GM21529 (cell line): Measurements from ENCODE around the gene DSCAM.
"Not testable (repeated sequence)": the region's sequence is repeated elsewhere in the genome, so short reads cannot be mapped to it uniquely, and the experiment has no call there.

ENCODE experiments used
- ATAC-seq: cut with Tn5 transposase; IDR thresholded peaks from one replicate; pipeline ENCODE4 v1.9.1; 2021; ENCODE audit not compliant: unreplicated experiment

DSCAM gene, protein sequence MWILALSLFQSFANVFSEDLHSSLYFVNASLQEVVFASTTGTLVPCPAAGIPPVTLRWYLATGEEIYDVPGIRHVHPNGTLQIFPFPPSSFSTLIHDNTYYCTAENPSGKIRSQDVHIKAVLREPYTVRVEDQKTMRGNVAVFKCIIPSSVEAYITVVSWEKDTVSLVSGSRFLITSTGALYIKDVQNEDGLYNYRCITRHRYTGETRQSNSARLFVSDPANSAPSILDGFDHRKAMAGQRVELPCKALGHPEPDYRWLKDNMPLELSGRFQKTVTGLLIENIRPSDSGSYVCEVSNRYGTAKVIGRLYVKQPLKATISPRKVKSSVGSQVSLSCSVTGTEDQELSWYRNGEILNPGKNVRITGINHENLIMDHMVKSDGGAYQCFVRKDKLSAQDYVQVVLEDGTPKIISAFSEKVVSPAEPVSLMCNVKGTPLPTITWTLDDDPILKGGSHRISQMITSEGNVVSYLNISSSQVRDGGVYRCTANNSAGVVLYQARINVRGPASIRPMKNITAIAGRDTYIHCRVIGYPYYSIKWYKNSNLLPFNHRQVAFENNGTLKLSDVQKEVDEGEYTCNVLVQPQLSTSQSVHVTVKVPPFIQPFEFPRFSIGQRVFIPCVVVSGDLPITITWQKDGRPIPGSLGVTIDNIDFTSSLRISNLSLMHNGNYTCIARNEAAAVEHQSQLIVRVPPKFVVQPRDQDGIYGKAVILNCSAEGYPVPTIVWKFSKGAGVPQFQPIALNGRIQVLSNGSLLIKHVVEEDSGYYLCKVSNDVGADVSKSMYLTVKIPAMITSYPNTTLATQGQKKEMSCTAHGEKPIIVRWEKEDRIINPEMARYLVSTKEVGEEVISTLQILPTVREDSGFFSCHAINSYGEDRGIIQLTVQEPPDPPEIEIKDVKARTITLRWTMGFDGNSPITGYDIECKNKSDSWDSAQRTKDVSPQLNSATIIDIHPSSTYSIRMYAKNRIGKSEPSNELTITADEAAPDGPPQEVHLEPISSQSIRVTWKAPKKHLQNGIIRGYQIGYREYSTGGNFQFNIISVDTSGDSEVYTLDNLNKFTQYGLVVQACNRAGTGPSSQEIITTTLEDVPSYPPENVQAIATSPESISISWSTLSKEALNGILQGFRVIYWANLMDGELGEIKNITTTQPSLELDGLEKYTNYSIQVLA (N-terminal part only)

DNA sequence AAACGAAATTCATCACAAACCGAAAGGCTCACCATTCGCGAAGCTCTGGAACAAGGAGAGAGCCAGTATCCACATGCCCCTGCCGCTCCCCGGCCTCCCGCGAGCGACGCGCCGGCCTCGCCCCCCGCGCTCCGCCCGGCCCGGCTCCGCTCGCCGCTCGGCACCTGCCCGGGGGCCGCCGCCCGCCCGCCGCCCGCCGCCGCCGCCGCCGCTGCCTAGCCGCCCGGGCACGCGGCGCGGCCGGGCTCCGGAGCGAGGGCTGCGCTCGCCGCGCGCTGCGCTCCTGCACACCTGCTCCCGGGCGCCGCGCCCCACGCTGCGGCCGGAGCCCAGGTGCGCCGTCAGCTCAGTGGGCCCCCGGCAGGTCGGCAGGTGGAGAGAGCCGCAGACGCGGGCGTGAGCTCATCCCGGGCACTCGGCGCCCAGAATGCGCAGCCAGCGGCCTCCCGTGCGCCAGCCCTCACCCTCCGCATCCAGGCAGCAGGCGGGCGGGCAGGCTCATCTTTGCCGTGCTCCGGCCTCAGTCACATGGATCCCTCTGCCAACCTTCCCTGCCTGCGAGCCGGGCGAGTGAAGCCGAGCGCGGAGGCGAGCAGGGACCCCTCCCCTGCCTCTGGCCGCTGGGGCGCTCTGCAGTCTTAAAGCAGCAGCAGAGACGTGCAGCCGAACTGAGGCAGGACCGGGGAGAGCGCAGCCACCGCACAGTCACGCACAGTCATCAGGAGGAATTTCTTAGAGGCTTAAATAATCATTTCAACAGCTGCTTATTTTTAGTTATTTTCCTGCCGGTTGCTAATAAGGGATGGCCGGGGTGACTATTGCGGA, at the start of gene DSCAM:
Gene DSCAM, minus strand, starts transcription at position 572 of the 825 bp plus-strand sequence. Its CDS starts 497 bp downstream, at position 75.
- ATAC-seq, result no peak

DNA sequence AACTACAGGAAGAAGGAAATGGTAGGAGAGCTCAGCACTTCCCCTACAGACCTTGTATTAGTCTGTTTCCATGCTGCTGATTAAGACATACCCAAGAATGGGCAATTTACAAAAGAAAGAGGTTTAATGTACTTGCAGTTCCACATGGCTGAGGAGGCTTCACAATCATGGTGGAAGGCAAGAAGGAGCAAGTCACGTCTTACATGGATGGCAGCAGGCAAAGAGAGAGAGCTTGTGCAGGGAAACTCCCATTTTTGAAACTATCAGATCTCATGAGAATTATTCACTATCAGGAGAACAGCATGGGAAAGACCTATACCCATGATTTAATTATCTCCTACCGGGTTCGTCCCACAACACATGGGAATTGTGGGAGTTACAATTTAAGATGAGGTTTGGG, 48.7 kb upstream of the DSCAM start:
- not testable (repeated sequence) for ATAC-seq

DNA sequence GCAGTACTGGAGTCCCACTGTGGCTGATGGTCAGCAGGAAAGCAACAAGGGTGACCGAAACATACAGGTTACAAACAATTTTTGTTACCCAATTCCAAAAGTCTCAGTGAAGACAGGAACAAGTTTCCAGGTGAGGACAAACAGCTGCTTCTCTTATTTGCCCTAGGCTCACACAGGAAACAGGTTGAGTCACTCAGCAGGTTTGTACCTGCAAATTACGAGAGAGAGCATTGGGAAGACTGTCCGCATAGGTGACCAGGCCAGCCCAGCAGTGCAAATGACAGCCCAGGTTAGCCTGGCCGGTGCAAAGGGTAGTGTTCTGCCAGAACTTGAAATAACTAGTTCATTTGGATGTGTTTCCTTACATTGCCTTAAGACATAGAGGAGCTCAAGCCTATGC, 40.0 kb upstream of the DSCAM start:
- ATAC-seq, result no peak

DNA sequence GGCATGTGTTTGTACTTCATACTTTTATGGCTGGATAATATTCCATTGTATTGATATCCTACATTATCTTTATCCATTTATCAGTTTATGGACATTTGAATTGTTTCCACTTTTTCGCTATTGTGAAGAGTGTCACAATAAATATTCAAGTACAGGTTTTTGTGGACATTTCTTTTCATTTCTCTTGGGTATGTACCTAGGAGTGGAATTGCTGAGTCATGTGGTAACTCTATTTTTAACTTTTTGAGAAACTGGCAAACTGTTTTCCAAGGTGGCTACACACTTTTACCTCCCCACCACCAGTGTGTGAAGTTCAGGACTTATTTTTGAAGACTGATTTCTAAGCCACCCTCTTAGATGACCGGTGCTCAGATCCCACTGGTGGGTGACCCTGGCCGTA, 39.0 kb upstream of the DSCAM start:
- ATAC-seq, result no peak

DNA sequence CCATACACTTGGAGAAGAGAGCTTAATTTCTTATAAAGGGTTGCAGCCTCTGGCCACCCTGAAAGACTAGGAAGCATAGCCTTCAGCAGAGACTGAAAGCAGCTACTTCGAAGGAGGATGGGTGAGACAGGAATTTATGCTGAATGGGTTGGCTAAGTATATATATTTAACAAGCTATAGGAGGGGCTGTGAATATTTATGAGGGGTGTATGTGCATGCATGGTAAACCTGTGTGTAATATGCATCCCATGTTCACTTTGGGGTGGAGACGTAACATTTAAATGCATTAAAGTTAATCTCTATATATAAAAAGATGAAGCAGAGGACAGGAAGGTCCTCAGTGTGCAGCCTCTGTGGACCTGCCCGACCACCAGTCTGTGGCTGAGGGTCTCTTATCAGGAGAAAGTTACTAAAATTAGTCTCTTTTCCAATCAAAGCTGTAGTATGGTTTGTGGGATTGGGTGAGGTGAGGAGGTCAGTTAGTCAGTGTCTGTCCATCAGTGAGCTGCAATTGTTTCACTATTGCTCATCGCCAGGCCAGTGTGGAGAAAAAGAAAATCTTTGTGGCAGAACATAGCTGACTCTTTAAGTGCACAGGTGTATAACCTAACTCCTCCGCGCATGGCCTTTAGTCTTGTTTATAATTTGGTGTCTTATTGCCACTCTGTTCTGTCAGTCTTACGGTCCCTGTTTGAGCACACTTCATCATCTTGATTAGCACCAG, 35.4 kb upstream of the DSCAM start:
- no peak for ATAC-seq

DNA sequence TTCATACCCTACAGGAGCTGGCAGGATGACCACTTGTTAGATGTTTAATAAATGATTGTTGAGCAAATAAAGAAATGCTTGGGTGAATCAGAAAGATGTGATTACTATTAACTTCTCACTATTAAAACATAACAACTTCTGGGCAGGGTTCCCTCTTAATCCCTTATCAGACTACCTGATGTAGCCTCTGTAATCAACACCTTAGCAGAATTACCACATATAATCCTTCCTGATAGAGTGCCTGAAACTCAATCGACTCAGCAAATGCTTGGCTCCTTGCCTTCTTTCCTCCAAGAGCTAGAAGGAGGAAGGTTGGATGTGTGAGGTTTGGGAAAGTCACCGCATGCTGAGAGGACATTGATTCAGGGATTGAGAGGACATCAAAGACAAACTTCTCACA, 34.8 kb upstream of the DSCAM start:
- no peak for ATAC-seq

DNA sequence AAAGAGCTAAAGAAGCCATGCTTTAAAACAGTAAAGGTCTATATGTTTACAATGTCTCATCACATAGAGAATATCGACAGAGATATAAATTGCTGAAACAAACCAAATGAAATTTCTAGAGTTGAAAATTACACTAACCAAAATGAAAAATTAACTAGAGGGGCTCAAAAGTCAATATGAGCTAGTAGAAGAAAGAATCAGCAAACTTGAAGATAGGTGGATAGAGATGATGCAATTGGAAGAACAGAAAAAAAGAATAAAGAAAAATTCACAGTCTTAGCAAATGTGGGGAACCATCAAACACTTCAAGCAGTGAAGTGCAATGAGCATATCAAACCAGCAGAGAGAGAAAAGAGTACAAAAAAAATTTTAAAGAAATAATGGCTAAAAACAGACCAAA, 24.1 kb upstream of the DSCAM start:
- ATAC-seq, result no peak

DNA sequence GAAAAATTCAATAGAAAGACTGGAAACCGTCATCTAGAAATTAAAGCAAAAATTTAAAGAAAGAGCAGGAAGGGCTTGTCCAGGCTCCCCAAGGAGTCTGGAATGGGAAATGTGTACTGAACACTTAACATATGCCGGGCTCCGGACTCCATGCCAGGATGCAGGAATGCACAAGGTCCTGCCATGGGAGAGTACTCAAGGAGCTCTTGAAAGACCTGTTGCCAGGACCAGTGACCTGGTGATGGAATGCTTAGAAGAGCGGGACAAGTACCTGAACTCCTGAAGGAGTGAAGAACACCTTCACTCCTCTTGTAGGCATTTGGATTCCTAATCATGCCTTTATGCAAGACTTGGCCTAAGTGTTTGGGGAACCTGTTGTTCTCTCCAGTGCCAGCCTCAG, 16.9 kb upstream of the DSCAM start:
- no peak for ATAC-seq

DNA sequence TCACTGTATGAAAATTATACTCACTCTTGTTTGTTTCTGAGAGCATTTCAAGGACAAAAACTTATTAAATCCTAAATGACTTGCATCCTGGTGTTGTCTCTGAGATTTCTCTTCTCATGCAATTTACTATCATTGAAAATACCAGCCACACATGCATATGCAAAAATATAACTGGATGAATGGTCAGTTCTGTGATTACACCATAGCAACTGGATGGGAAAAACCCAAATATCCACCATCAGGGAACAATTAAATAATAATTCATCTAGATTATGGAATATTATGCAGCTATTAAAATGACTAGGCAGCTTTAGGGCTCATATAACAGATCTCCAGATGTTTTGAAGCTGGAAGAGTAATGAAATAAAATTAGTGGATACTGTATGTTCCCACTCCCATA, 11.6 kb upstream of the DSCAM start:
- no peak for ATAC-seq

DNA sequence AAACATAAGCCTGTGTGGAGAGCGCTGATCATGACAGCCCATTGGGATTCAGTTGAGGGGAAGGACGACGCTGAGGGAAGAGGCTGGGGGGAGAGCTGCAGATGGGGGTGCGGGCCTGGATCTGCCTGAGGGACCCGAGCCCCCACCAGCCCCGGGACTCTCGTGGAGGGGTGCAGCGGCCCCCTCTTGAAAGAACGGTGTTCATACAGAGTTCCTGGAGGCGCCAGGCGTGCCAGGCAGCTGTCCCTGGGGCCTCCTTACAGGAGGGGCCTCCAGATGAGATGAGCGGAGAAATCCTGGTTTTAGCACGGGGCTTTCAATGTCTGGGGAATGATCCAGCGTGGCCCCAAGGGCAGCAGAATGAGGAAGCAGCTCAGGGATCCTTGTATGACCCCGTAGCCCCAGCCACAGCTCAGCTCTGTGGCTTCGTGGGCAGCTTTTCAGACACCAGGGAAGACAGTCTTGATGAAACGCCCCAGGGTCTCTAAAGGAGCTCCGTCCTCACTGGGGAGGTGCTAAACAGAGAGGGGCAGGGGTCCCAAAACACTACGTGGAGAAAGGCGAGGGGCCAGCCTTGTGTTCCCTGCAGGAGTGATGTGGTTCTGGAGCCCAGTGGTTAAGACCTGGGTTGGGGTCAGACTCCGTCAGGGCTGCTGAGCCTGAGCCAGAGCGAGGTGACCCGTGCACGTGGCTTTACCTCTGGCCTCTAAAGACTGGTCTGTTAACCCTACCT, 7.2 kb upstream of the DSCAM start:
- ATAC-seq, result no peak

DNA sequence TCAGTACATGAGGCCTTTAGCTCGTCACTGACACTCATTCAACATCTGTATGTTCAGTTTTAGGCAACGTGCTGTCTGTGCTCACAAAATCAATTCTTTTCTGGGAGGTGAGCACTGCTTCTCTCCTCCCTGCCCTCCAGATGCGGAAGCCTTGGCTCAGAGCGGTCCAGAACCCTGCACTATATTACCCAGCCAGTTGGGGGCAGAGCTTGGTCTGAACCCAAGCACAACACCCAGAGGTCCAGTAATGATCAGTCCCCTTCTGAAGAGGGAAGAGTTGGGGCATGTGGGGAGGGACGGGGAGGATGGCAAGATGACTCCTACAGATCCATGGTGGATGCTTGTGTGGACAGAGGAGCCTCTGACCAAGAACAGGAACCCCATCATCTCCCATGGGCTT, 5.6 kb upstream of the DSCAM start:
- ATAC-seq, result no peak

DNA sequence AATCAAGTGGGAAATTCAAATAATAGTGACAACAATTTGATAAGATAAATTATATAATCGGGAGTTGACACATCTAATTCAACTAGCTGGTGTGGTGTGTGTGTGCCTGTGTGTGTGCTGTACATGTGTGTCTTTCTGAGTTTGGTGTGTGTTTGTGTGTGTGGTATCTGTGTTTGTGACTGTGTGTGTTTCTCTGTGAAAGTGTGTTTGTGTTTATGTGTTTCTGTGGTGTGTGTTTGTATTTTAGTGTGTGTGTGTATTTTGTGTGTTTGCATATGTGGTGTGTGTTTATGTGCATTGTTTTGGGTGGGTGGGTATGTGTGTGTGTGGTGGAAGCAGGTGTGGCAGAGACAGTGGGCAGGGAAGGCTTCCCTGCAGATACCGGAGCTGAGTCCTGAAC, 4.8 kb upstream of the DSCAM start:
- ATAC-seq, result no peak

DNA sequence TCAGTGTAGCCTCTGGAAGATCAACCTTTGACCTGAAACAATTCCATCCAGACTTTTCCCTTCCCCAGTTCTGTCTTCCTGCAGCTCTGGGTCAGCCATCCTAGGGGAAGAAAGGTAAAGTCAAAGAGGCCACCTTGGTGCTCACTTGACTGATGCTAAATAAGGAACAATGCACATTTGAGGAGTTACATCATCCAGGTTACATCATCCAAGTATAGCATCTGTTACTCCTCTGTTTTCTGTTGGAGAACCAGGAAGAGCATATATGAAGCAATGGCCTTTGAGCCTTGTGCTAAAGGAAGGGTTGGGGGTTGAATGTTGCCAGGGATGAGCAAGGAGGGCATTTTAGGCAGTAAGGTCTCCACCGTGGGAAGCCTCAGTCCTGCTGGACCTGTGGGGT, 3.1 kb upstream of the DSCAM start:
- ATAC-seq, result no peak

DNA sequence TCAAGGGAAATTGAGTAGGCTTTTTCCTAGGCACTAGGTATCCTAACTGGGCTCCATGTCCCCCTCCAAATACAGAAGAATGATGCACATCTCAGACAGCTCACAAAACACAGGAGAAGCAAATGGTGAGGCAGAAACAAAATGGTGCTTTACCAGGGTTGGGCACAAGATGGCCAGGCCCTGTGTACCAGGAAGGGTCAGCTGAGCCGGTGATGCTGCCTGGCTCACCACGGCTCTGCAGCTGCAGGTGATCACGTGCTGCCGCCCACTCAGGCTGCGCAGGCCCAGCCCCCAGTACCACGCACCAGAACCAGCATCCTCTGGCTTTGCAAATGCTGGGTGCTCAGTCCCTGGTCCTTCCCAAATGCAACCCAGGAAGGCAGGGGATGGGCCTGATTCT, 993 bp upstream of the DSCAM start:
- ATAC-seq, result no peak

DNA sequence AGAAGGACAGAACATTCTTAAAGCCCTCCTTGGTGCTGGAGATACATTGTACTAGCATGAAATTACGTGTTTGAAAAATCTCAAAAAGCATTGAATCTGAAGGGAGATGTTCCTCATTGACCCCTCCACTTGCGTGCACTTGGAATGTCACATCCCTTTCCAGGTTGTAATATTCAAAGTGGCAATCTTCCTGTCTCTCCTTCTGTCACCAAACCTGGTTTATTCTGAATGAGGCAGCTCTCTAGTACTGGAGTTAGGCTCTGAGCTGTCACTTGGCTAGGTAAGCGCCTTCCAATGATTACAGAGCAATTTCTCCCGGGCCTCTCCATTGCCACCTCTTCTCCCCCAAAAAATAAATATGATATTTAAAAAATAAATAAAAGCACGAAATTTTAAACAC, 855 bp downstream of the DSCAM start:
- no peak for ATAC-seq

DNA sequence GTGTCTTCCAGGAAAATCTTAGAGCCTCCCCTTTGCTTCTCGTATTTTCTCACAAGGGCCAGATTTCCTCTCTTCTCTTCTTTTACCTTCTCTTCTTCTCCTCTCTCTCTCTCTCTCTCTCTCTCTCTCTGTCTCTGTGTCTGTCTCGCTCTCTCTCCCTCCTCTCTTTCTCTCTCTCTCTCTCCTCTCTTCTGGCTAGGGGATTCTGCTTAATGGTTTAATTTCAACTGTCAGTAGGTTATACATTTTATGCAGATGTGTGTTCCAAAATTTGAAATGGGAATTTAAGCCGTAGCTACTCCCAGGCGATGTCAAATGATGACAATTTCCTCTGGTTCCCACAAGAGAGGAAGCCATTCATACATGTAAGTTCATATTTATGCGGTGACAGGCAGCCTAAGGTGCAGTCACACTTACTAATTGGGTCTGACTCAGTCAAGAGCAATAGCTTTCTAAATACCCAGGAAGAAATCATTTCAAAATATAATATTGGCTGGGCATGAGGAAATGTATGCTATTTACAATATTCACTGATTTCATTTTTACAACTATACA, 1.4 kb downstream of the DSCAM start:
- no peak for ATAC-seq

DNA sequence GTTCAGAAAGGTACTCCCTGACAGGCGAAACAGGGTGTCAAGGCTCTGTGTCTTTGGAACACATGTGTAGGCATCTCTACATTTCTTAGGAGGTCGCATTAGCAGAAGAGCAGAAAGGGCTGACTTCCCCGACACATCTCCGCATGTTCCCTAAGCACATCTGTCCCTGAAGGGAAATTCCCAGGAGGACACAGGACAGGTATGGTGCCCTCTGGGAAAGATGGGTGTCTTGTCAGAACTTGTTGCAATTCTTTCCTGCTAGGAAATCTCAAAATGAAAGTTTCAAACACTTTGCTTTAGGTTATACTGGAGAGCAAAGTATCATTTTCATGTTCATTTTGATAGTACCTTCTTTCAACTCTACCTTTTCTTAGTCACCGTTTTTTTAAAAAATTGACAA, 2.0 kb downstream of the DSCAM start:
- no peak for ATAC-seq

DNA sequence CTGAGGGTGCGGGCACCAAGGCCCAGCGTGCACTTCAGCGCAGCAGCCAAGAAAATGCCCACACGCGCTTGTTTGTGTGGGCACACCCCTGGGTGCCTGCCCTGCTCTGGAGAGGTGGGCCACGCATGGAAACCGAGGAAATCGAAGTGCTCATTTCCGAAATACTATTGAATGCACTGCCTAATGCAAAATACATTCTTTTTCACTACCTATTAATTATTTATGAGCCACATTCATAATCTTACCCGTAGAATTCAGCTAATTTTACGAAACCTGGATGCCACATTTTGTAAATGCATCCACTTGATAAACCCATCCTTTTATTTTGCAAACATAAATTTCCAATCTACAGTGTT, 4.8 kb downstream of the DSCAM start:
- ATAC-seq, result no peak

DNA sequence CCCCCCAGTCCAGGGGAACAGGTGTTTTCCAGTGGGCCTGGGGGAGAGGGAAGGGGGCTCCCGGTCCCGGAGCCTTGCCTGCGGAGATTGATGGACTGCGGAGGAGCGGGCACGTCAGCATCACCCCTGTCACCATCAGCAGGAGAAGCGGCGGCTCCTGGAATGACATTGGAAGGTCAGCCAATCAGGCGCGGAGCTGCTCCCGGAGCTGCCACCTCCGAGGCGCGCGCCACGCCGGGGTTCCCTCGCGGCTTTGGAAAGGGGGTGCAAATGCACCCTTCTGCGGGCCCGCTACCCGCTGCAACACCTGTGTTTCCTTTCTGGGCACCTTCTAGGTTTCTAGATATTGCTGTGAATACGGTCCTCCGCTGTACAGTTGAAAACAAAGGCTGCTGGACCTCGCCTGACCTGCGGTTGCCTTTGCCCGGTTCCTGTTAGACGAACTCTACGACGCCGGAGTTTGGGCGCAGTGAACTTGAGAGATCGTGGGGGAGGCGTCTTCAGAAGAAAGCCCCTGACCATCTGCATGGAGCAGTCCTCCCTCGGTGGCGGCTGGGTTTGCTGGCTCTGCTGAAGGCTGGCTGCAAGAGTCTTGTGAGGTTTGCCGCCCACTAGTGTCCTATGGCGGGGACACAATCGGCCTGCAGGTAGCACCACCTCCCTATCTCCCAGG, 5.3 kb downstream of the DSCAM start:
- ATAC-seq, result no peak
